ENCODE data around the gene RLIM. TPM values are rescaled to one million over a fixed set of nuclear protein-coding genes. Genes with fewer than 3 reads are reported as not detected.

Gene RLIM
- polyA plus RNA-seq, 3 donors: 7.6 to 10.3 (median 8.4) TPM

DNA sequence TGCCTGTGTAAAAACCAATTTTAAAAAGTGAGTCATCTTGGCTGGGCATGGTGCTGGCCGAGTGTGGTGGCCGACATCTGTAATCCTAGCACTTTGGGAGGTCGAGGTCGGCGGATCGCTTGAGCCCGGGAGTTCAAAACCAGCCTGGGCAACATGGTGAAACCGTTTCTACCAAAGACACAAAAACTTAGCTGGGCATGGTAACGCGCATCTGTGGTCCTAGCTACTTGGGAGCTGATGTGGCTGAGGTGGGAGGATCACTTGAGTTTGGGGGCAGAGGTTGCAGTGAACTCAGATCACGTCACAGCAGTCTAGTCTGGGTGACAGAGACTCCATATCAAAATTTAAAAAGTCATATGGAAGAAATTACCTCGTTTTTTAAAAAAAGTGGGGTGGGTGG is 7.6 kb downstream of the RLIM start:
- H3K4me1 Mint-ChIP-seq: peaks cover 8% of the 10 kb centered on the region
- Histone ChIP-seq H3K9me3 (replicated peaks in 1 of 2; ENCODE audit: control insufficient read depth in 1 of 2, insufficient read depth in 1 of 2, low read length in 2 of 2) (no peaks in the 10 kb centered on the region), H3K79me2 (ENCODE audit: insufficient read depth, low read length) (peaks cover 99% of the 10 kb centered on the region), H3K4me2 (replicated peaks; ENCODE audit: extremely low read depth, low read length, poor library complexity, severe bottlenecking) (no peak overlapping the region), H3K4me3 (replicated peaks in 1 of 3; ENCODE audit: low read depth in 2 of 3, low read length in 3 of 3) (no peak overlapping the region), H3K27me3 (ENCODE audit: control insufficient read depth in 2 of 2, insufficient read depth in 2 of 2, low read length in 2 of 2) (no peaks in the 10 kb centered on the region), H3K27ac (ENCODE audit: low read depth in 1 of 2, low read length in 2 of 2) (no peak overlapping the region), H4K20me1 (ENCODE audit: insufficient read depth, low read length) (peaks cover 56% of the 10 kb centered on the region), H3K9ac (ENCODE audit: insufficient read depth, low read length, poor library complexity, severe bottlenecking) (no peak overlapping the region), H3K36me3 (replicated peaks in 1 of 2; ENCODE audit: control insufficient read depth in 1 of 2, insufficient read depth in 2 of 2, low read length in 2 of 2) (peaks cover 5 to 19% of the 10 kb centered on the region in 2 donors), H3K4me1 (ENCODE audit: control insufficient read depth in 1 of 2, insufficient read depth in 2 of 2, low read length in 2 of 2) (peaks cover 0 to 4% of the 10 kb centered on the region in 2 donors), H2AFZ (ENCODE audit: insufficient read depth, low read depth, low read length, poor library complexity, severe bottlenecking) (no peak overlapping the region)
- H3K36me3 Mint-ChIP-seq: peaks cover 16 to 37% of the 10 kb centered on the region in 2 donors
- intact Hi-C loops (cut with micrococcal nuclease): no loop called here
- TF ChIP-seq, protein P1, sequence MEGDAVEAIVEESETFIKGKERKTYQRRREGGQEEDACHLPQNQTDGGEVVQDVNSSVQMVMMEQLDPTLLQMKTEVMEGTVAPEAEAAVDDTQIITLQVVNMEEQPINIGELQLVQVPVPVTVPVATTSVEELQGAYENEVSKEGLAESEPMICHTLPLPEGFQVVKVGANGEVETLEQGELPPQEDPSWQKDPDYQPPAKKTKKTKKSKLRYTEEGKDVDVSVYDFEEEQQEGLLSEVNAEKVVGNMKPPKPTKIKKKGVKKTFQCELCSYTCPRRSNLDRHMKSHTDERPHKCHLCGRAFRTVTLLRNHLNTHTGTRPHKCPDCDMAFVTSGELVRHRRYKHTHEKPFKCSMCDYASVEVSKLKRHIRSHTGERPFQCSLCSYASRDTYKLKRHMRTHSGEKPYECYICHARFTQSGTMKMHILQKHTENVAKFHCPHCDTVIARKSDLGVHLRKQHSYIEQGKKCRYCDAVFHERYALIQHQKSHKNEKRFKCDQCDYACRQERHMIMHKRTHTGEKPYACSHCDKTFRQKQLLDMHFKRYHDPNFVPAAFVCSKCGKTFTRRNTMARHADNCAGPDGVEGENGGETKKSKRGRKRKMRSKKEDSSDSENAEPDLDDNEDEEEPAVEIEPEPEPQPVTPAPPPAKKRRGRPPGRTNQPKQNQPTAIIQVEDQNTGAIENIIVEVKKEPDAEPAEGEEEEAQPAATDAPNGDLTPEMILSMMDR (IDR thresholded peaks at IDR 0.05): no peak
- H3K27me3 Mint-ChIP-seq (ENCODE audit: low read depth in 3 of 3): no peaks in the 10 kb centered on the region
- no peak for DNase-seq
- peak overlapping the region in 1 of 7 donors; percentile 30 for H3K27ac Mint-ChIP-seq
- no peaks in the 10 kb centered on the region for H3K9me3 Mint-ChIP-seq
- whole genome bisulfite sequencing (ENCODE audit: insufficient coverage): 100% methylated on average over 2 of the region's 12 CpGs
- H3K4me3 Mint-ChIP-seq: no peak overlapping the region

DNA sequence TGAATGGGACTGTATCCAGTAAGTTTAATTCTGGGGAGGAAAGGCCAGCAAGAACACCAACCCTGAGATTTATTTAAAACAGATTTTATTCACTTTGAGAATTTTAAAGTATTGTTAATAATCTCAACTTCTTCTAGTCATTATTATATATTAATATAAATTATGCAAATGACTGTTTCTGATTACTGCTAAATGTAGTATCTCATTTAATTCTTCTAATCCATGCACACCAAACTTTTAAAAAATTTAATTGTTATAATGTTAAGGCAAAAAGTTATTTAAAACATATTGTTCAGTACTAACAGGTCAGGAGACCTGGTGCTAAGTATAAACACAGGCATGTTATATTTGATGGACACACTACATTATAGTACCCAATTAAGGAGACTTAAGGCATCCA is 8.1 kb downstream of the RLIM start:
- Histone ChIP-seq H3K9me3 (replicated peaks in 1 of 2; ENCODE audit: control insufficient read depth in 1 of 2, insufficient read depth in 1 of 2, low read length in 2 of 2) (no peaks in the 10 kb centered on the region), H3K4me1 (ENCODE audit: control insufficient read depth in 1 of 2, insufficient read depth in 2 of 2, low read length in 2 of 2) (no peaks in the 10 kb centered on the region), H3K9ac (ENCODE audit: insufficient read depth, low read length, poor library complexity, severe bottlenecking) (no peak overlapping the region), H3K4me3 (replicated peaks in 1 of 3; ENCODE audit: low read depth in 2 of 3, low read length in 3 of 3) (no peak overlapping the region), H3K4me2 (replicated peaks; ENCODE audit: extremely low read depth, low read length, poor library complexity, severe bottlenecking) (no peak overlapping the region), H2AFZ (ENCODE audit: insufficient read depth, low read depth, low read length, poor library complexity, severe bottlenecking) (no peak overlapping the region), H3K79me2 (ENCODE audit: insufficient read depth, low read length) (peaks cover 99% of the 10 kb centered on the region), H4K20me1 (ENCODE audit: insufficient read depth, low read length) (peaks cover 60% of the 10 kb centered on the region), H3K27ac (ENCODE audit: low read depth in 1 of 2, low read length in 2 of 2) (no peak overlapping the region), H3K36me3 (replicated peaks in 1 of 2; ENCODE audit: control insufficient read depth in 1 of 2, insufficient read depth in 2 of 2, low read length in 2 of 2) (peaks cover 5 to 19% of the 10 kb centered on the region in 2 donors), H3K27me3 (ENCODE audit: control insufficient read depth in 2 of 2, insufficient read depth in 2 of 2, low read length in 2 of 2) (no peaks in the 10 kb centered on the region)
- Mint-ChIP-seq H3K4me1 (peaks cover 8% of the 10 kb centered on the region), H3K4me3 (no peak overlapping the region), H3K9me3 (no peaks in the 10 kb centered on the region), H3K27me3 (ENCODE audit: low read depth in 3 of 3) (no peaks in the 10 kb centered on the region), H3K27ac (no peak overlapping the region), H3K36me3 (peaks cover 16 to 37% of the 10 kb centered on the region in 2 donors)
- DNase-seq: no peak
- intact Hi-C loops (cut with micrococcal nuclease): no loop called here
- TF ChIP-seq, protein P1 (IDR thresholded peaks at IDR 0.05): no peak

All from CD14-positive monocyte (primary cell).